Measurements from ENCODE around the gene SLC22A5. TPM values are rescaled to one million over a fixed set of nuclear protein-coding genes. Genes with fewer than 3 reads are reported as not detected.

Gene SLC22A5
- total RNA-seq, 1 donor from 2014 or later = 1.2 TPM

- H3K4me1 Mint-ChIP-seq (ENCODE audit: unreplicated experiment) = peaks cover 3% of the 10 kb centered on the region
These were observed 2.1 kb downstream of the SLC22A5 start for GRCh38 chr5:132371603-132371994.

DNA sequence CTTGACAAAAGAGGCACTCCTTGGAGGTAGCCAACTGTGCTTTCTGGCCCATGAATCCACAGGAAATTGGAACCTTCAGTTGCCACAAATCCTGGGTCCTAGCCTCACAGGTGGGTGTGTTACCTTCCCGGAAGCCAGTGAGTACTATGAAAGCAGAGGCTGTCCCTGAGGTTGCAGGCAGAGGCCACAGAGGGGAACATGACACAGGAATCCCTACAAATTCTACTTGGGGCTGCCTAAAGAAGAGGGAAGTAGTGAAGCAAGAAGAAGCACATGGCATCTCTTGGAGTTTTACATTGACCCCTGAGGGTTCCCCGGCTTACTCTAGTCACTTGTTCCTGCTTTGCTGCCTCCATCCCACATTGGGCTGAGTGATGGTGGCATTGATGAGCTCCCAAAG lies 2.6 kb downstream of the SLC22A5 start:
- H3K36me3 Mint-ChIP-seq (ENCODE audit: low read depth, unreplicated experiment) = no peaks in the 10 kb centered on the region
- no peak overlapping the region for H3K4me3 Mint-ChIP-seq (ENCODE audit: unreplicated experiment)

More at GRCh38 chr5:132371603-132371994, 2.1 kb downstream of the SLC22A5 start:
- peaks cover 6% of the 10 kb centered on the region for H3K27me3 Mint-ChIP-seq (ENCODE audit: unreplicated experiment)
- no peak for DNase-seq (ENCODE audit: low spot score)
- no peaks in the 10 kb centered on the region for H3K9me3 Mint-ChIP-seq (ENCODE audit: unreplicated experiment)
- H3K36me3 Mint-ChIP-seq (ENCODE audit: low read depth, unreplicated experiment) = no peaks in the 10 kb centered on the region
- no peak overlapping the region for H3K27ac Mint-ChIP-seq (ENCODE audit: unreplicated experiment)
- no peak overlapping the region for H3K4me3 Mint-ChIP-seq (ENCODE audit: unreplicated experiment)
- TF ChIP-seq CTCF (IDR thresholded peaks at IDR 0.05; ENCODE audit: unreplicated experiment) = no peak

DNA sequence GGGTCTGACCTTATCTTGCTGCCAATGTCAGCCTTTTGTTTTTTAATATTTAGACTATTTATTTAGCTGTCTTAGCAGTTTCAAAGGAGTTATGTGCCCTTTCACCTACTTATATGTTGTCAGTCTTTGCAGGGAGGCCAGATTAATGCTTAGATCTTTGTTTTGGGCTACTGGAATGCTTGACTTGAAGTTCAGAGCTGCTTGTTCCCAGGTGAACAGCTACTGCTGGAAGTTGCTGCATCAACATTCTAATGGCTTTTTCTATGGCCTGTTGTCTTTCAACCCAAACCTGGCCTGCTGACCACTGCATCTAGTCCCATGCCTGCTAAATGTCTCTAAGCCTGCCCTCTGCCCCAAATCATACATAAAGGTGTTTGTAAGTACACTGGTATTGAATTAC lies 3.0 kb downstream of the SLC22A5 start:
- Mint-ChIP-seq H3K27me3 (ENCODE audit: unreplicated experiment) (peaks cover 6% of the 10 kb centered on the region), H3K9me3 (ENCODE audit: unreplicated experiment) (no peaks in the 10 kb centered on the region), H3K36me3 (ENCODE audit: low read depth, unreplicated experiment) (no peaks in the 10 kb centered on the region), H3K27ac (ENCODE audit: unreplicated experiment) (no peak overlapping the region), H3K4me1 (ENCODE audit: unreplicated experiment) (peaks cover 3% of the 10 kb centered on the region), H3K4me3 (ENCODE audit: unreplicated experiment) (no peak overlapping the region)
- no peak for DNase-seq (ENCODE audit: low spot score)
- TF ChIP-seq CTCF (IDR thresholded peaks at IDR 0.05; ENCODE audit: unreplicated experiment) = no peak

More for the DNA sequence above, 2.6 kb downstream of the SLC22A5 start:
- no peak for TF ChIP-seq CTCF (IDR thresholded peaks at IDR 0.05; ENCODE audit: unreplicated experiment)
- DNase-seq (ENCODE audit: low spot score) = no peak
- Mint-ChIP-seq H3K27me3 (ENCODE audit: unreplicated experiment) (peaks cover 6% of the 10 kb centered on the region), H3K4me1 (ENCODE audit: unreplicated experiment) (peaks cover 3% of the 10 kb centered on the region), H3K27ac (ENCODE audit: unreplicated experiment) (no peak overlapping the region), H3K9me3 (ENCODE audit: unreplicated experiment) (no peaks in the 10 kb centered on the region)

DNA sequence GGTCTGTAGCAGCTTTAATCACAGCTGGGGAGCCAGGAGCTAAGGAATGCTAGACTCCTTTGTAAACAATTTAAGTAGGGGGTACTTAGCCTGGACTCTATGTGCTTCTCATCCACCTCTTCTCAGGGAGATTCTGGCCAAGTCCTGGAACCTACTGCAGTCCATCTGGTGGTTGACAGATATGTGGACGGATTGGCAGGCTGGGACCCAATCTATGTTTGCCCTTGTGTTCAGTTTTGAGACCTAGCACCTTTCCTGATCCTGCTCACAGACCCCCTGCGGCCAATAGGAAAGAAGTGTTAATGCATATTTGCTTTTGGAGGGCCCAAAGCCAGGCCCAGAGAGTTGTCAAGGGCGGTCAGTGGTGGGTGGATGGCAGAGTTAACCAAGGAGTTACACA lies 6.4 kb downstream of the SLC22A5 start:
- Mint-ChIP-seq H3K36me3 (ENCODE audit: low read depth, unreplicated experiment) (no peaks in the 10 kb centered on the region), H3K9me3 (ENCODE audit: unreplicated experiment) (no peaks in the 10 kb centered on the region), H3K4me1 (ENCODE audit: unreplicated experiment) (no peaks in the 10 kb centered on the region), H3K27me3 (ENCODE audit: unreplicated experiment) (peaks cover 1% of the 10 kb centered on the region), H3K27ac (ENCODE audit: unreplicated experiment) (no peak overlapping the region), H3K4me3 (ENCODE audit: unreplicated experiment) (no peak overlapping the region)
- DNase-seq (ENCODE audit: low spot score) = no peak
- TF ChIP-seq CTCF (IDR thresholded peaks at IDR 0.05; ENCODE audit: unreplicated experiment) = no peak

GRCh38 chr5:132376694-132377641 lies 7.5 kb downstream of the SLC22A5 start:
- H3K27ac Mint-ChIP-seq (ENCODE audit: unreplicated experiment) = no peak overlapping the region

More at GRCh38 chr5:132376694-132377641, 7.5 kb downstream of the SLC22A5 start:
- no peak for TF ChIP-seq CTCF (IDR thresholded peaks at IDR 0.05; ENCODE audit: unreplicated experiment)
- H3K36me3 Mint-ChIP-seq (ENCODE audit: low read depth, unreplicated experiment) = no peaks in the 10 kb centered on the region
- H3K4me1 Mint-ChIP-seq (ENCODE audit: unreplicated experiment) = no peaks in the 10 kb centered on the region
- H3K4me3 Mint-ChIP-seq (ENCODE audit: unreplicated experiment) = no peak overlapping the region
- no peaks in the 10 kb centered on the region for H3K9me3 Mint-ChIP-seq (ENCODE audit: unreplicated experiment)
- no peak for DNase-seq (ENCODE audit: low spot score)
- H3K27me3 Mint-ChIP-seq (ENCODE audit: unreplicated experiment) = no peaks in the 10 kb centered on the region

Measured in endothelial cell (in vitro differentiated cells).